ENCODE data around the gene TTLL3. TPM values are rescaled to one million over a fixed set of nuclear protein-coding genes. Genes with fewer than 3 reads are reported as not detected.

Gene TTLL3
- total and polyA plus RNA-seq, 2 of the 4 experiments (the other 2 are of a cell fraction) = 6.8 to 43.4 TPM

DNA sequence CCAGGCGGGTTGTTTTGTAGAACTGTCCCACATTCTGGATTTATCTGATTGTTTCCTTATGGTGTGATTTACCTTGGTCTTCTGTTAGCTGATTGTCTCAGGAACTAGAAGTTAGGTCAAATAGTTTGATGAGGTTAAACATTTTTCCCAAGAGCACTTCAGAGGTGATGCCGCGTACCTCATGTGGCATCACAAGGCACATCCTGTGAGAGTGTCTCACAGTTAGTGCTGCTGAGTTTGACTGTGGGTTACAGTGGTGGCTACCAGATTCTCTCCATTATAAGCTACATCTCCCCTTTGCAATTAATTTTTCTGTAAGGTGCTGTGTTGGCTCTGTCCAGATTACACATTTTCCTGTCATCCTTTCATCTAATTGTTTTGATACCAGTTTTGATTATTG, 21.2 kb downstream of the TTLL3 start:
- Histone ChIP-seq H4K8ac (ENCODE audit: low read depth in 2 of 2, low read length in 2 of 2) (no peak overlapping the region), H2BK120ac (ENCODE audit: low read depth, low read length) (no peak overlapping the region), H3K4me2 (ENCODE audit: low read depth, low read length) (no peak overlapping the region), H3K23ac (ENCODE audit: low read depth, low read length) (no peak overlapping the region), H2BK5ac (ENCODE audit: low read depth, low read length, poor library complexity, severe bottlenecking) (no peak overlapping the region), H3K4me3 (ENCODE audit: insufficient read depth, low read depth, low read length) (no peak overlapping the region), H3K4me1 (ENCODE audit: control insufficient read depth, insufficient read depth, low read length) (no peaks in the 10 kb centered on the region), H3K9ac (ENCODE audit: low read depth, low read length) (no peak overlapping the region), H3K4ac (ENCODE audit: low read depth, low read length) (no peak overlapping the region), H3K18ac (ENCODE audit: low read depth, low read length) (no peak overlapping the region), H3K14ac (replicated peaks; ENCODE audit: low read depth, low read length) (no peak overlapping the region), H3K27me3 (ENCODE audit: control insufficient read depth, insufficient read depth, low read length) (no peaks in the 10 kb centered on the region), H3K27ac (ENCODE audit: insufficient read depth, low read length) (no peak overlapping the region), H2AK9ac (replicated peaks; ENCODE audit: low read depth, low read length, poor library complexity) (no peak overlapping the region), H3K36me3 (ENCODE audit: control insufficient read depth, insufficient read depth, low read length) (peaks cover 47% of the 10 kb centered on the region), H2BK20ac (ENCODE audit: low read depth, low read length) (no peak overlapping the region), H2BK15ac (ENCODE audit: low read depth, low read length) (no peak overlapping the region), H3K9me3 (ENCODE audit: control insufficient read depth, insufficient read depth, low read length) (no peaks in the 10 kb centered on the region), H3K9me1 (ENCODE audit: insufficient read depth, low read length) (0 out of 2 replicates have a peak, but pooled peaks cover 3% of the 10 kb centered on the region), H4K91ac (ENCODE audit: insufficient read depth, low read depth, low read length) (no peak overlapping the region), H4K20me1 (ENCODE audit: insufficient read depth, low read length) (no peaks in the 10 kb centered on the region), H4K5ac (ENCODE audit: low read depth, low read length) (no peak overlapping the region), H3K79me1 (ENCODE audit: low read depth in 1 of 2, low read length in 2 of 2) (no peaks in the 10 kb centered on the region), H3K56ac (ENCODE audit: extremely low read depth, insufficient read depth, low read length) (no peak overlapping the region), H2AK5ac (ENCODE audit: low read depth, low read length) (no peak overlapping the region), H2AFZ (replicated peaks; ENCODE audit: low read length, poor library complexity) (no peak overlapping the region)
- BruUV-seq (replicated peaks) = no TSS peak
- POLR2A ChIA-PET (ENCODE audit: unreplicated experiment) = no interaction called here
- intact Hi-C loops (cut with micrococcal nuclease) (no loop called here), dilution Hi-C loops (cut with HindIII; ENCODE audit: low sequenced_read_pairs, unreplicated experiment) (no loop called here), in situ Hi-C loops (cut with MboI; ENCODE audit: low sequenced_read_pairs) (no loop called here)
- WGBS, 2 experiments (ENCODE audit: extremely low coverage in 2 of 2, insufficient read length in 1 of 2) = no CpG with 5 or more reads among the region's 3 CpGs
- no peak for DNase-seq
- no peak for TF ChIP-seq CEBPB (IDR thresholded peaks at IDR 0.05; ENCODE audit: low read depth, low read length)
- TF ChIP-seq MAZ (IDR thresholded peaks at IDR 0.05; ENCODE audit: borderline replicate concordance, low read depth, low read length) = no peak
- TF ChIP-seq, protein P1, sequence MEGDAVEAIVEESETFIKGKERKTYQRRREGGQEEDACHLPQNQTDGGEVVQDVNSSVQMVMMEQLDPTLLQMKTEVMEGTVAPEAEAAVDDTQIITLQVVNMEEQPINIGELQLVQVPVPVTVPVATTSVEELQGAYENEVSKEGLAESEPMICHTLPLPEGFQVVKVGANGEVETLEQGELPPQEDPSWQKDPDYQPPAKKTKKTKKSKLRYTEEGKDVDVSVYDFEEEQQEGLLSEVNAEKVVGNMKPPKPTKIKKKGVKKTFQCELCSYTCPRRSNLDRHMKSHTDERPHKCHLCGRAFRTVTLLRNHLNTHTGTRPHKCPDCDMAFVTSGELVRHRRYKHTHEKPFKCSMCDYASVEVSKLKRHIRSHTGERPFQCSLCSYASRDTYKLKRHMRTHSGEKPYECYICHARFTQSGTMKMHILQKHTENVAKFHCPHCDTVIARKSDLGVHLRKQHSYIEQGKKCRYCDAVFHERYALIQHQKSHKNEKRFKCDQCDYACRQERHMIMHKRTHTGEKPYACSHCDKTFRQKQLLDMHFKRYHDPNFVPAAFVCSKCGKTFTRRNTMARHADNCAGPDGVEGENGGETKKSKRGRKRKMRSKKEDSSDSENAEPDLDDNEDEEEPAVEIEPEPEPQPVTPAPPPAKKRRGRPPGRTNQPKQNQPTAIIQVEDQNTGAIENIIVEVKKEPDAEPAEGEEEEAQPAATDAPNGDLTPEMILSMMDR (conservative IDR thresholded peaks at IDR 0.05; ENCODE audit: low read depth, low read length) = no peak
- TF ChIP-seq MAFK (IDR thresholded peaks at IDR 0.05; ENCODE audit: low read depth, low read length) = no peak
- no peak for TF ChIP-seq SMC3 (IDR thresholded peaks at IDR 0.05; ENCODE audit: low read depth, low read length)
- no peak for TF ChIP-seq RFX5 (IDR thresholded peaks at IDR 0.05; ENCODE audit: low read depth, low read length)
- ATAC-seq (ENCODE audit: low read depth) = no peak
- CTCF ChIA-PET = no interaction called here
